Kidney tubule cell (primary cell): ENCODE results near the gene NCKAP5.

ENCODE experiments used
- DNase-seq: peaks from one replicate; pipeline ENCODE4 v3.0.0-alpha.2; 2018; ENCODE audit warnings: low spot score

Gene NCKAP5

DNA sequence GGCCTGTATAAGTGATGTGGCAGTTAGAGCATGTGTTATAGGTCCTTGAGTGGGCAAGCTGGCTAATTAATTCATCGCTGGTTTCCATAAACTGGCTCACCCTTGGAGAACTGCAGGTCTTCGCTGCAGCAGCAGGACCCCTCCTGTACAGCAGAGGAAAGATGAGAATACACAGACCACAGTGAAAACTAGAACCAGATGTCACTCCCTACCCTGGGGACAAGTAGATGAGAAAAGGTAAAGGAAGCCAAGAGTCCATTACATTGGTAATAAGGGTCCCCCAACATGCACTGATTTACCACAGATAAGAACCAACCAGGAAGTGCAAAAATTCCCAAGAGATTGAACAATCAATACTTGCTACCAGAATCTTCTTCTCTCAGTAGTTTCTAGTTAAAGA, 482.6 kb downstream of the NCKAP5 start:
- no peak for DNase-seq

DNA sequence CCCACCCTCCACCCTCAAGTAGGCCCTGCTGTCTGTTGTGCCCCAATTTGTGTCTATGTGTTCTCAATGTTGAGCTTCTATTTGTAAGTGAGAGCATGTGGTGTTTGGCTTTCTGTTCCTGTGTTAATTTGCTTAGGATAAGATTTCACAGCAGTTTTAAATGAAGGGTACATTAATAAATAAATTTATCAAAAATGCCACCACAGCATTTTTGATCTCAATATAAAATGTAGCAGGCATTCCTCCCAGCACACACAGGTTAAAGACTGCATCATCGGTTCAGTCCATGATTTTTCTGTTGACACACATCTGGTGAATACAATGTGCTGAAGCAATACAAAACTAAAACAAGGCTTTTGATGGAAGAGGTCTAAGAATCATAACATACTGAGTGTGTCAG, 486.2 kb downstream of the NCKAP5 start:
- no peak for DNase-seq

GRCh38 chr2:133080822-133081221, 487.4 kb downstream of the NCKAP5 start:
- DNase-seq, result no peak

- no peak for DNase-seq
Measured at GRCh38 chr2:133078667-133079411, 489.4 kb downstream of the NCKAP5 start.

DNA sequence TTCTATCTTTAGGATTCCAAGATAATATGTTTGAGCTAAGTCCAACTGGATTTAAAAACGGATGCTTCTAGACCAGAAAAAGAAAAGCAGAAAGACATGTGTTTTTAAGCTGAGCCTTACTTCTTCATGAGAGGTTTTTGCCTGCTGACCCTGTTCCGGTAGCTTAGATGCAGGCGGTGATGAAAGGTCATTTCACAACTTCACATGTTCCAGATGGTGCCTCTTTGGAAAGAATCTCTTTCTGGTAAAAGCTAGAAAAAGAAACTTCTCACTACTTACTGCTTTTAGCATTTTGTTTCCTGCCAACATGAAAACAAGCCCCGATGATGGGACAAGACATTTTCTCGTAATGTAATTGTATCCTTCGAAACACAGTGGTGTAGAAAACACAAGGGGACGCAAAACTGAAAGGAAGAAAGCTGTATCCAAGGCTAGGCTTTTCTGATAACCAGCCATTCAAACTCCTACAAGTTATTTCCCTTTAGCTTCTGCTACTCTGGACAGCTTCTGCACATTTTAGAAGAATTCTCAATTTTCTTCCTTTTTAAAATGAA, 490.9 kb downstream of the NCKAP5 start:
- no peak for DNase-seq

DNA sequence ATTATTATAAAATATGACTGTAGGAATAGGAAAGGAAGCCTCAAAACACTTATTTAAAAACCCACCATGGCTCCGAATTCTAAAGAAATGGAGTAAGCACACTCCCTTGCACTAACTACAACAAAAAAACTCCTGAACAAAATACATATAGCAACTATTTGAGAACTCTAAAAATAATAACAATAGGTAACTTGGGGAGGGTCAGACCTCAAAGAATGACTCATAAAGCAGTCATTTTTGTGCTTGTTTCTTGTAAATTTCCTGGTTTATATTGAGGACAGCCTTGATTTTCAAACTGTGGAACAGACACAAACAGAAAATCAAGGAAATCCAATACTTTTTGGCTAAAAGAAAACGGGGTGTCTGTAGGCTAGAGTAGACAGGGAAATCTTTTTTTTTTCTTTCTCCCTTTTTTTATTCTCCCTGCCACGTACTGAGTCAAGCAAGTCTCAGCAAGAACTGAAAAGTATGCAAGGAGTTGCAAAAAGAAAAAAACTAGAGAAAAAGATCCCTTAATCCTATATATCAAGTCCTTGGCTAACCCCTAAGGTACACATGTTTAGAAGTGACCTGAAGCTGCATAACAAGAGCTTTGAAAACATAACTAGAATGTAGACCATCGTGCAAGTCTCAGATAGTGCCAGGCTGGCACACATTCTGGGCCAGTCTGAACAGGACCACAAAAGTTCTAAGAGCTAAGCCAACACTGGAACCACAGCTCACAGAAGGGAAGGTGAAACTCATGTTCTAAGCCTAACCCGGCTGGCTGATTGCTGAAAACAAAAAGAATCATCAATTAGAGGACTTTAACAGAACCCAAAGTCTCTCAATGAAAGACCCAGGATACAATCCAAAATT, 495.2 kb downstream of the NCKAP5 start:
- DNase-seq, result peak; percentile 21

DNA sequence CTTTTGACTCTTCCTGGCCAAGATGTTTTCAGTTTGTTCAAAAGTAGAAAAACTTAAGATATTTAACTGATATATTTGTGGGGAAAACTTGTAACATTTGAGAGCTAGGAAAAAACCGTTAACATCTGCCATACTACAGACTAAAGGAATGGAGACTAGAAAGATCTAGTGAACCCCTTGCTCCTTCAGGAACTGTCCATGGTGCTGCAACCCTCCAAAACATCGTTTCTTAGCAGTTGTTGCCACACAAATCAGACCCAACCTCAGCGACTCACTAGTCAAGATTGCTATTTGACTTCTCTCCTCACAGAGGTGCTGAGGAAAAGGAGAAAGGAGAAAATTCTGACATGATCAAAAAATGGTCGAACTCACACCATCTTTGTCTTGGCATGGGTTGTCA, 504.5 kb downstream of the NCKAP5 start:
- DNase-seq, result peak; percentile 27

DNA sequence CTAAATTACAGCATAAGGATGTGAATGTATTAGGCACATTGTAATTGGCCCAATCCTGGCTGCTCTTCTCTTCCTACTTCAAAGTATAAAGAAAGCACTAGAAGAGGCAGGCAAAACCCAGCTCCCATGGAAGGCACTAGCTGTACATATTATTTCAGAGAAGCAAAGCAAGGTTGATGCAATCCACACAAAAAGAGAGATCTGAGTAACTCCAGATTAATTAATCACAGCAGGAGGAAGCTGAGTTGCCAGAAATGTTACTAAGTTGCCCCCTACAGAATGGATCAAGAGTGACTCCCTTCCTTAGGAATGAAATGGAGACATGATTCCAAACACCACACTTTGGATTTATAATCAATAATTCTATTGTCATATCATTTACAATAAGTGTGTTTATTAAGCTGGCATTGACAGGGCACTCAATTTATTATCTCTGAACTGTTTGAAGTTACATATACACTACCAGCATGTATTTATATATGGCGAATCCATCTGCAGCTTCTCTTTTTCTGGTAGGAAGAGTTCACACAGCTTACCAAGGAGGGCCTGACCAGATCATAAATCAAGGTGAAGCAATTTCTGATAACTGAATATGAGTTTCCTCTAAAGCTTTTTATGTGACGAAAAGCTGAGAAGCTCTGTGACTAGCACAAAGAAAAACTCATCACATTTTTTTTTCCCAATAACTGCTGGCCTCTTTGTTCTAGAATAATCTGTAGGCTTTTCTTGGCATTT, 505.2 kb downstream of the NCKAP5 start:
- peak; percentile 28 for DNase-seq

DNA sequence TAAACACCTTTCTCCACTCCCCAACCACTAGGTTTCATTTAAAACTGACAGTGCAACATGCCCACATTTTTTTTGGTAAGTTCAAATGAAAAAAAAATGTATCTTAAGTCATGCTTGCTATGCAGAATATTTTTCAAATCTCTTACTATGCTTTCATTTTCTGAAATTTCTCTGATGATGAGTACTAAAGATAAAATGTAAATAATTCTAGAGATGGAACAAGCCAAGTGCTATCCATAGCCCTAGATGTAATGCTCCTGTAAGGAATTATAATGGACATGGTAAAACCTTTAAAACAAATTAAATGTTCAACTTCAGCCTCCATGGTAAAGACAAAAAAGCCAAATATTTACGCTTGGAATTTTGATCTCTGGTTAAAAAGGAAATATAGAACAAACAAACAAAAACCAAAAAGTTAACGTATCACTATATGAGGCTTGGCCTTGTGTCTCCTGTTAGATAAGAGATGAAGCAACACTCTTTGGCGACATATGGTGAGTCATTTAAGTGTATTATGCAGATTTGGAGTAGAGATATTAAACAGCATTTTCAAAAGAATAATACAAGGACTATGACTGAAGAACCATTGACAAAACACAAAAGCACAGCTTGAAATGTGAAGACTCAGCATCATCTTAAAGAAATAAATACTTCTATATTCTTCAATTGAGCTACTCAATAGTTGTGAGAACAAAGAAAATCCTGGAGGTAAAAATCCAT, 506.2 kb downstream of the NCKAP5 start:
- DNase-seq, result no peak

GRCh38 chr2:133054297-133054696, 514.0 kb downstream of the NCKAP5 start:
- DNase-seq, result peak; percentile 2

DNA sequence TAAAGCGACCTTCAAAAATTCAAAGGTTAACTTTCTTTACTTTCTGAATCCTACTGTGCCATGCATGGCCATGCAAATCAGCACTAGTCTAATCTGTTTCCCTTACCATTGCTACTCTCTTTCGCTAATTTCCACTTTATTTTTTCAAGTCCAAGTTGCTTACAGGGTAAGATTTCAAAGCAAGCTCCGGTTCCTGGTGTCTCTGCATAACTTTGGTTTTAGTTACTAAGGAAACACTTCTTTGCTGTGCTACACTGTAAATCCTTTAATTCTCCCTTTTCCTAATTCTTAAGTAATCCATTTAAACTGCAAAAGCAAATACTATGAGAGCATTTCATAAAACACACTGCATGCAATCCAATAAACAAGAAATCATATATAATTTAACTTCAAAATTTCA, 514.7 kb downstream of the NCKAP5 start:
- DNase-seq, result no peak

DNA sequence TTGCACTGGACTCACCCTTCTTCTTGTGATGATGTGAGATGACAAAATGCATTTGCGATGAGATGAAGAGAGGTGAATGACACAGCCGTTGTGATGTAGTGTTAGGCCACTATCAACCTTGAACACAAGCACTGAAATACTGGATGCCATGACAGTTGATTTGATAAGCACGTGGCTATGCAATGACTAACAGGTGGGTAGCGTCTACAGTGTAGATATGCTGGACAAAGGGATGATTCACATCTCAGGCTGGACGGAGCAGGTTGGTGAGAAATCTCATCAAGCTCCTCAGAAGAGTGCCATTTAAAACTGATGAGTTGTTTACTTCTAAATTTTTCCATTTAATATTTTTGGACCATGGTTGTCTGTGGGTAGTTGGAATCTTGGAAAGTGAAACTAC, 522.5 kb downstream of the NCKAP5 start:
- peak; percentile 27 for DNase-seq

DNA sequence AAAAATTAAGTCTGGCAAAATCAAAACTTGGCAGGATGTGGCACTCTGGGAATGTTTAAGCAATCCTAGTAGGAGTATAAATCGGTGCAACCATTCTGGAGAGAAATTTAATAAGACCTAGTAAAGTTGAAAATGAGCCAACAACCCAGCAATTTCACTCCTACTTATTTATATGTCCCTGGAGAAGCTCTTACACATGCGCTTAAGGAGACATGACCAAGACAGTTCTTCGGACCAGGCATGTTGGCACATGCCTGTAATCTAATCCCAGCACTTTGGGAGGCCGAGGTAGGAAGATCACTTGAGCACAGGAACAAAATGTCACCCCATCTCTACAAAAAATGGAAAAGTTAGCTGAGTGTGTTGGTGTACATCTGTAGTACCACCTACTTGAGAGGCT, 523.7 kb downstream of the NCKAP5 start:
- DNase-seq, result no peak

GRCh38 chr2:133040170-133040569, 528.1 kb downstream of the NCKAP5 start:
- DNase-seq, result peak; percentile 32

DNA sequence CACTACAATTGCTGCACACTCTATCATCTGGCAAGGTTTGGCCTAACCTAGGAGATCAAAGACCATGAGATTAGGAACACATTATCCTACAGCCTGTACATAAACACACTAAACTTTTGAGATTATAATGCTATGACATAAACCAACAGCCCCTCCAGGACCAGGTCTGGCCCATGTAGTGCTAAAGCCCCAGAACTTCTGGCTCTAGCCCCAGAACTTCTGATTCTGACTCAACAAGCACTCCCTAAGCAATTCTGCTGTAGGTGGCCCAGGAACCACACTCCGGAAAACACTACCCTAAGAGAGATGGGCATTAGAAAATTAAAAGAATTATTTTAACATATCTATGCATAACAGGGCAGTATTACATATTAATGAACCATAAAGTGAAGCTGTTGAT, 528.7 kb downstream of the NCKAP5 start:
- DNase-seq, result no peak

DNA sequence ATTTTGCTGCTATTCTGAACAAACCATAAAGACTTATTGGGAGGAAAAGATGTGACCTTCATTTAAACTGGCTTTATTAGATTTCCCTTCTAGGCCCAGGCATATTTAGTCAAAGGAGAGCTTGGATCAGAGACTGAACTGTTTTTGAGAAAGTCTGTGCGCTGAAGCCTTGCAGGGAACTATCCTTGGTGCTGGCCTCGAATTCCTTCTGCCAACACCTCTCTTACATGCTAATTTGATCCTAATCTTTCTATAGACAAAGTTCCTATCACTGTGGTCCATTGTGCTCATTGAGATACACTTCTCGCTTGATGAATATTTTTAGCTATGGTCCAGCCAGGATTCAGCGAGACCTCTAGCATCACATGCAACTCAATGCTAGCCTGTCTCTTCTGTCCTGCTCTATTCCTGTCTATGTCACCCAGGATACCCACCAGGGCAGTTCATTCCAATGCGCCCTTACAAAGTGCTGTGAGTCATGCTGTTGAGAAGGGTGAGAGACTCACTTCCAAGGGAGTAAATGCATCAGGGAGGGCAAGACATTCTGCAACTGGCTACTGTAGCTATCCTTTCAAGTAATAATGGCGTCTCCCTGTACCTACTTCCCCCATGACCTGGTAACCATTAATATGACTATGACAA, 541.6 kb downstream of the NCKAP5 start:
- DNase-seq, result peak; percentile 4

- DNase-seq, result no peak
Measured at GRCh38 chr2:133025004-133025403, 543.3 kb downstream of the NCKAP5 start.

DNA sequence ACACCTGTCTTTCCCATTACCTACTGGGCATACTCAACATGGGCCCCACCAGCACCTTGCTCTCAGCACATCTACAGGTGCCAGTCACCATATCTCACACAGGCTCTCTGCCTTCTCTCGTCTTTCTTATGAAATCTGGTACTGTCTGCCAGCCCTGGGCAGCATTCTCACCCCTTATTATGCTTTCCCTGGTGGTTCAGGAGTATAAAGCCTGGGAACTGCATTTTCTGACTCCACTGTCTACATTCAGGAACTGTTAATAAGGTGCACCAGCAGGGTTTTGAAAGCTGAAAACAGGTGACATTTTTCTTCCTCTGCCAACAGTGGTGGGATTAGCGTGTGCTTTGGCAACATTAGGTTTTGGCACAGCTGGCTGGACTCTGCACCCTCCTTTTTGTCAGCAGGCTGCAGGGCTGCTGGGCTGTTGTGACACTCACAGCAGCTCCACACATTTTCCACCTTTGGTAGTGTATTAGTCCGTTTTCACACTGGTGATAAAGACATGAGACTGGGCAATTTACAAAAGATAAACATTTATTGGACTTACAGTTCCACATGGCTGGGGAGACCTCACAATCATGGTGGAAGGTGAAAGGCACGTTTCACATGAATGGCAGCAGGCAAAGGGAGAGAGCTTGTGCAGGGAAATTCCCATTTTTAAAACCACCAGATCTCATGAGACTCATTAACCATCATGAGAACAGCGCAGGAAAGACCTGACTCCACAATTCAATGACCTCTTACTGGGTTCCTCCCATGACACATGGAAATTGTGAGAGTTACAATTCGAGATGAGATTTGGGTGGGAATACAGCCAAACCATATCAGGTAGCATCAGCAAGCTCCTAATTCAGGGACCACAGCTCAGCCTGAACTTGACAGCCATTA, 555.2 kb downstream of the NCKAP5 start:
- DNase-seq, result peak; percentile 62

GRCh38 chr2:133004623-133005022, 563.6 kb downstream of the NCKAP5 start:
- no peak for DNase-seq

GRCh38 chr2:132999421-132999820, 568.8 kb downstream of the NCKAP5 start:
- no peak for DNase-seq
